Mucosa of descending colon (tissue), 3 donors: ENCODE measurements around the gene PRPF8. TPM values are rescaled to one million over a fixed set of nuclear protein-coding genes. Genes with fewer than 3 reads are reported as not detected.

ENCODE experiments used
- ATAC-seq: fragments of 200-7000 bp; cut with Tn5 transposase; one replicate; pipeline ENCODE4 v1.9.1; 2020; ENCODE audit warnings: mild to moderate bottlenecking, moderate library complexity
- DNase-seq, 3 donors: peaks; one replicate each; pipeline ENCODE4 v3.0.0-alpha.2; 2020
- H3K36me3 ChIP-seq: fragments of 200-600 bp; one replicate; pipeline ENCODE4 v1.8.0; 2021; ENCODE audit warnings: low read depth, mild to moderate bottlenecking
- H3K4me1 ChIP-seq: fragments of 200-600 bp; one replicate; pipeline ENCODE4 v1.8.0; 2021; ENCODE audit warnings: low read depth, mild to moderate bottlenecking
- H3K4me3 ChIP-seq: fragments of 200-600 bp; one replicate; pipeline ENCODE4 v1.8.0; 2021; ENCODE audit warnings: mild to moderate bottlenecking
- H3K9me3 ChIP-seq: fragments of 200-600 bp; one replicate; pipeline ENCODE4 v1.8.0; 2021; ENCODE audit warnings: mild to moderate bottlenecking
- intact Hi-C, 2 donors: fragments of 100-400 bp; cut with DNase I in 1 of 2; cut with micrococcal nuclease in 1 of 2; formaldehyde crosslinking; loops; one replicate each; pipeline versions ENCODE4 v1.11.0 to v1.11.1; 2022; cut with DNase I, micrococcal nuclease
- total RNA-seq, 3 donors: library from RNA; stranded (reverse); fragmentation: NEBNext Ultra II Directional in 2 of 3; extraction: Animal tissue kit (Norgen Biotek cat#: 25700) in 2 of 3; gene quantifications; one replicate each; pipeline versions ENCODE4 v1.2.1 to v1.2.4, GENCODE V29; 2021 to 2023
- TF ChIP-seq, protein P1 (sequence below): fragments of 200-600 bp; IDR thresholded peaks from one replicate; pipeline ENCODE4 v1.8.0; 2022; ENCODE audit warnings: antibody characterized with exemption, mild to moderate bottlenecking
- donor health status: DM: no; HTN: no; CAD: no; lungs with moderate emphysema.
- donor health status: DM: no; HTN: no; CAD: no.
- donor health status: DM: no; HTN: yes; CAD: no.

The PRPF8 gene
- total RNA-seq, 3 donors from 2014 or later: 214 to 238 (median 222) TPM

DNA sequence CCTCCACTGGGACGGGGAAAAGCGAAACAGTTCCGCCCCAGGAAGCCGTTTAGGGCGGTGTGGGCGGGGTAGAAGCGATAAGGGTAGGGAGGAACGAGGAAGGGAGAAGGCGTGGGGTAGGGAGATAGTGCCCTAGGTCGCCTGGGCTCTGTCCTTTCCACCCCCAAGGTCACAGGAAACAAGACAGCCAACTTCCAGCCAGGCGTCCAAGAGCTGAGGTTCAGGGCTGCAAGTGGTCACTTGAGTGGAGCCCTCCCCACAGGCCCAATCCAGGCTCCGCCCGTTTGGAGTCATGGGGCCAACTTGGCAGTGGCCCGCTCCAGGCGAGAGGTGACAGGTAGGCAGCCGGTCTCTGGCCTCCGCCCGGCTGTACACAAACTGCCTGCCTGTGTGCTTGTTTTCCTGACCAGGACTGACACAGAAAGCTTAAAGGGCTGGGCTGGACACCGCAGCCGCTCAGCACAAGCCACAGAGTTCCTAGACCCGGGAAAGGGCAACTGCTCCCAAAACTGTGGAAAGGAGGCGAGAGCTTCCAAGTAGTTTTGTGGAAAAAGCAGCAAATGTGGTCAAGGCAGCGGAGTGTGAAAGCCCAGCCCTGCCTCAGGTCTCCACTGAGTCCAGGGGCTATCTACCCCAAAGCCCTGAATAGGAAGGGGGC, 34.7 kb downstream of the PRPF8 start, which contains the start of gene RILP:
Gene RILP, minus strand, starts transcription at position 23 of the 658 bp plus-strand sequence. CDS start 62 bp downstream, outside the sequence.
- Histone ChIP-seq H3K4me1 (peaks cover 31% of the 10 kb centered on the region), H3K9me3 (no peaks in the 10 kb centered on the region), H3K4me3 (peak within 1 kb of the TSS; percentile 93), H3K36me3 (peaks cover 23% of the 10 kb centered on the region)
- intact Hi-C loops: no loop called here
- ATAC-seq: peak; percentile 76
- peak; percentile 89 to 94 (median 93) for DNase-seq
- TF ChIP-seq, protein P1, sequence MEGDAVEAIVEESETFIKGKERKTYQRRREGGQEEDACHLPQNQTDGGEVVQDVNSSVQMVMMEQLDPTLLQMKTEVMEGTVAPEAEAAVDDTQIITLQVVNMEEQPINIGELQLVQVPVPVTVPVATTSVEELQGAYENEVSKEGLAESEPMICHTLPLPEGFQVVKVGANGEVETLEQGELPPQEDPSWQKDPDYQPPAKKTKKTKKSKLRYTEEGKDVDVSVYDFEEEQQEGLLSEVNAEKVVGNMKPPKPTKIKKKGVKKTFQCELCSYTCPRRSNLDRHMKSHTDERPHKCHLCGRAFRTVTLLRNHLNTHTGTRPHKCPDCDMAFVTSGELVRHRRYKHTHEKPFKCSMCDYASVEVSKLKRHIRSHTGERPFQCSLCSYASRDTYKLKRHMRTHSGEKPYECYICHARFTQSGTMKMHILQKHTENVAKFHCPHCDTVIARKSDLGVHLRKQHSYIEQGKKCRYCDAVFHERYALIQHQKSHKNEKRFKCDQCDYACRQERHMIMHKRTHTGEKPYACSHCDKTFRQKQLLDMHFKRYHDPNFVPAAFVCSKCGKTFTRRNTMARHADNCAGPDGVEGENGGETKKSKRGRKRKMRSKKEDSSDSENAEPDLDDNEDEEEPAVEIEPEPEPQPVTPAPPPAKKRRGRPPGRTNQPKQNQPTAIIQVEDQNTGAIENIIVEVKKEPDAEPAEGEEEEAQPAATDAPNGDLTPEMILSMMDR: no peak

GRCh38 chr17:1648963-1649843, 35.5 kb downstream of the PRPF8 start:
- peaks cover 17% of the 10 kb centered on the region for H3K36me3 ChIP-seq
- H3K4me3 ChIP-seq: peak overlapping the region; percentile 93
- TF ChIP-seq, protein P1: peak; percentile 88
- intact Hi-C loops: no loop called here
- DNase-seq: peak; percentile 96 to 97 (median 97)
- peak; percentile 75 for ATAC-seq
- peaks cover 37% of the 10 kb centered on the region for H3K4me1 ChIP-seq
- H3K9me3 ChIP-seq: no peaks in the 10 kb centered on the region

DNA sequence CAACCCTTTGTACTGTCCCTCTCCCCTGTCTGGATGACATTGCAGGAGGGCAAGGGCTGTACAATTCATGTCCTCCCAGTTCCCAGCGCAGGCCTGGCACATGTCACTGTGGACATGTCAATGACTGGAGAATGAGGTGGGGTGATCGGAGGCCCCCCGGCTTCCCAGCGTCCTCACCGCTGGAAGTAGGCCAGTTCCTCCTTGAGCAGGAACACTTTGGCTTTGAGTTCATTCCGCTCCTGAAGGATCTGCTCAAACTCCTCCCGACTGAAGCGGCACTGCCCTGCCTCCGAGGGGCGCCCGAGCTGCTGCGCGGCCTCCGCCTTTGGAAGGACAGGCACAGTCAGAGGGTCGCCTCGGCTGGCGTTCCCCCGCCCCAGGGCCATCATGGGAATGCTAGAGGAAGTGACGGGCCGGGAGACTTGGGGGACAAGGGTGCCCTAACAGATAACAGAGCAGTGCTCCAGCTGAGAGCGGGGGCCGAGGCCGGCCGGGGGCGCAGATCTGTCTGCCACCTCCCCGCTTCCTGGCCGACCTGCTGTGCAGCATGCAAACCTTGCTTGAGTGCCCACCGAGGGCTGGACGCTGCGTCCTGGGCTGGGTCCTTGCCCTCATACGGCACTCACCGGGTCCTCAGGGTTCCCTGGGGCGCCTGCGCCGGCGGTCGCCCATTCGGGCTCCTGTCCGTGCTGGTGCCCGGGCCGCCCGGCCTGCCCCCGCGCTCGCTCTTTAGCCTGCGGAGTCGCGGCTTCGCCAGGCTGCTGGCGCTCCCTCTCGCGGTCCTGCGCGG, 36.3 kb downstream of the PRPF8 start:
- Histone ChIP-seq H3K4me3 (no peak overlapping the region), H3K4me1 (peaks cover 42% of the 10 kb centered on the region), H3K9me3 (no peaks in the 10 kb centered on the region), H3K36me3 (peaks cover 9% of the 10 kb centered on the region)
- ATAC-seq (no peak), DNase-seq (peak in 2 of 3 donors; percentile 61 to 85)
- TF ChIP-seq, protein P1: no peak
- intact Hi-C loops: no loop called here

DNA sequence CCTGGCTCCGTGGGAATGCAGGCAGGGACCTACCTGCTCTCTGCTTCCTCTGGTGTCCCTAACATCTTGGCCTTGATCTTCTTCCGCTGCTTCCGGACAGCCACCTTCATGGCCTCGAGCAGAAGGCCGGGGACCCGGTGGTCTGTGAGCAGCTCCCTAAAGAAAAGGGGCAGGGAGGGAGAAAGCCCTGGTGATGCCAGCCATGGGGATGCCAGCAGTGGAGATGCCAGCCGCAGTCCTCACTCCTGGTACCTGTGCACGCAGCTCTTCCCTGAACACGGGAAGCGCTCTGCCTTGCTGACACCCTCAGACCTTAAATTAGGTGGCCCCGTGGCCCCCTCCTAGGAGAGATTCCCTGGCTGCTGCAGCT, 36.9 kb downstream of the PRPF8 start:
- H3K4me1 ChIP-seq: peaks cover 42% of the 10 kb centered on the region
- DNase-seq: peak in 1 of 3 donors; percentile 61
- no peak overlapping the region for H3K4me3 ChIP-seq
- ATAC-seq: no peak
- intact Hi-C loops: no loop called here
- H3K9me3 ChIP-seq: no peaks in the 10 kb centered on the region
- H3K36me3 ChIP-seq: peaks cover 7% of the 10 kb centered on the region
- TF ChIP-seq, protein P1: no peak

- Histone ChIP-seq H3K4me1 (peaks cover 40% of the 10 kb centered on the region), H3K4me3 (no peak overlapping the region)
Measured at GRCh38 chr17:1646199-1646875, 38.3 kb downstream of the PRPF8 start.

More at GRCh38 chr17:1646199-1646875, 38.3 kb downstream of the PRPF8 start:
- Histone ChIP-seq H3K9me3 (no peaks in the 10 kb centered on the region), H3K36me3 (peaks cover 5% of the 10 kb centered on the region)
- intact Hi-C loops: no loop called here
- TF ChIP-seq, protein P1: no peak
- ATAC-seq (no peak), DNase-seq (peak in 1 of 3 donors; percentile 53)
